BE2C (cell line): ENCODE measurements around the gene STRIP1.
A peak's percentile ranks its signal among the peaks of the same experiment; 100 is the strongest.

Source experiments
- DNase-seq: peaks from one replicate; pipeline ENCODE4 v3.0.0-alpha.2; 2020
- H3K27me3 ChIP-seq: fragments of 250-450 bp; sonication (Bioruptor Pico); 2 replicates; pipeline ENCODE4 v1.5.1; 2020; ENCODE audit warnings: mild to moderate bottlenecking
- H3K36me3 ChIP-seq: fragments of 250-450 bp; sonication (Bioruptor Pico); 2 replicates; pipeline ENCODE4 v1.5.1; 2020; ENCODE audit warnings: mild to moderate bottlenecking
- H3K4me1 ChIP-seq: fragments of 250-450 bp; sonication (Bioruptor Pico); 2 replicates; pipeline ENCODE4 v1.5.1; 2020
- H3K4me3 ChIP-seq: 2 replicates; pipeline ENCODE4 v1.5.1; 2011; ENCODE audit warnings: low read depth, low read length
- H3K9me3 ChIP-seq: fragments of 250-450 bp; sonication (Bioruptor Pico); 2 replicates; pipeline ENCODE4 v1.5.1; 2020
- TF ChIP-seq, protein P1 (sequence below): IDR thresholded peaks from 2 replicates; pipeline ENCODE4 v1.5.1; 2012; ENCODE audit warnings: mild to moderate bottlenecking, low read depth, low read length

Gene STRIP1

DNA sequence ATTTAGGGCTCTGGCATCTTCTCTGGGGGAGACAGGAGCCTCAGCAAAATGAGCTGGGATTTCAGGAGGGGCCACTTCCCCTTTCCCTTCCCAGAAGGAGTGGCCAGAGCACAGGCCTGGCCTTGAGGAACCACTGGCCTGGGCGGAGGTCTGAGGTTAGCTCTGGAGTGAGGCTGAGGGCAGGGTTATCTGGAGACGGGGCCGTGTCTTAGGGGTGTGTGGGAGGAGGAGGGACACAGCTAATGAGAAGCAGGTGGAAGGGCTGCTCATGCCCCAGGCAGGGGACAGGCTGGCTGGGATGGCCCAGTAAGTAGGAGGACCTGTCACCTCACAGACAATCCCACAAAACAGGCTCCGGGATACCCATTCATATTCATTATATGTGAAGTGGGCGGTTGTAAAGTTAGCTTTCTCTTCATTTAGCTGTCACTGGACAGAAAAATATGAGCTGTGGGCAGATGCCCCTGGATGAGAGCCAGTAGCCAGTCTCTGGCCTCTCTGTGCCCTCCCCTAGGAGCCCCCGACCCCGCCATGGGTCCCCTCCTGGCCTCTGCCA, 23.6 kb downstream of the STRIP1 start:
- TF ChIP-seq, protein P1, sequence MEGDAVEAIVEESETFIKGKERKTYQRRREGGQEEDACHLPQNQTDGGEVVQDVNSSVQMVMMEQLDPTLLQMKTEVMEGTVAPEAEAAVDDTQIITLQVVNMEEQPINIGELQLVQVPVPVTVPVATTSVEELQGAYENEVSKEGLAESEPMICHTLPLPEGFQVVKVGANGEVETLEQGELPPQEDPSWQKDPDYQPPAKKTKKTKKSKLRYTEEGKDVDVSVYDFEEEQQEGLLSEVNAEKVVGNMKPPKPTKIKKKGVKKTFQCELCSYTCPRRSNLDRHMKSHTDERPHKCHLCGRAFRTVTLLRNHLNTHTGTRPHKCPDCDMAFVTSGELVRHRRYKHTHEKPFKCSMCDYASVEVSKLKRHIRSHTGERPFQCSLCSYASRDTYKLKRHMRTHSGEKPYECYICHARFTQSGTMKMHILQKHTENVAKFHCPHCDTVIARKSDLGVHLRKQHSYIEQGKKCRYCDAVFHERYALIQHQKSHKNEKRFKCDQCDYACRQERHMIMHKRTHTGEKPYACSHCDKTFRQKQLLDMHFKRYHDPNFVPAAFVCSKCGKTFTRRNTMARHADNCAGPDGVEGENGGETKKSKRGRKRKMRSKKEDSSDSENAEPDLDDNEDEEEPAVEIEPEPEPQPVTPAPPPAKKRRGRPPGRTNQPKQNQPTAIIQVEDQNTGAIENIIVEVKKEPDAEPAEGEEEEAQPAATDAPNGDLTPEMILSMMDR = no peak
- peaks cover 46% of the 10 kb centered on the region for H3K36me3 ChIP-seq
- H3K4me3 ChIP-seq = no peak overlapping the region
- H3K4me1 ChIP-seq = peaks cover 57% of the 10 kb centered on the region
- H3K27me3 ChIP-seq = no peaks in the 10 kb centered on the region
- peak; percentile 69 for DNase-seq
- no peaks in the 10 kb centered on the region for H3K9me3 ChIP-seq

DNA sequence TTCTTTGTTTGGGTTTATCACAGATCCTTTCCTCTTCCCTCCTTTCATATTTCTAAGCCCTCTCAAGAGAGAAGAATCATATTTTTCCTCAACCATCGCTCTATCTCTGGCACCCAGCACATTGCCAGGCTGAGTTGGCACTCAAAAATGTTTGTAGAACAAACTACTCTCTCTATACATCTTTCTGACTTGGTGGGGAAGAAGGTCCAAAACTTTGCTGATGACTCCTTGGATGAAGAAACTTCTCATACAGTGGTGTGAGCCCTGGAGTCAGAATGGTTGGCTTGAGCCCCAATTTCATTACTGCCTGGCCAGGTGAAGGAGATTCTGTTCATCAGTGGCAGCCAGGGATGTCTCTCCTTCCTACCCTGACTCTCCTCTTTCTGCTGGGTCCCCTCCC, 24.2 kb downstream of the STRIP1 start:
- Histone ChIP-seq H3K4me3 (peak overlapping the region; percentile 12), H3K9me3 (no peaks in the 10 kb centered on the region), H3K4me1 (peaks cover 60% of the 10 kb centered on the region), H3K27me3 (no peaks in the 10 kb centered on the region), H3K36me3 (peaks cover 43% of the 10 kb centered on the region)
- TF ChIP-seq, protein P1 = no peak
- no peak for DNase-seq

GRCh38 chr1:110059133-110059863, 24.9 kb downstream of the STRIP1 start:
- Histone ChIP-seq H3K4me3 (peak overlapping the region; percentile 12), H3K9me3 (no peaks in the 10 kb centered on the region), H3K27me3 (no peaks in the 10 kb centered on the region), H3K4me1 (peaks cover 53% of the 10 kb centered on the region), H3K36me3 (peaks cover 36% of the 10 kb centered on the region)
- DNase-seq = peak; percentile 67
- TF ChIP-seq, protein P1 = no peak

GRCh38 chr1:110060034-110060661, 25.7 kb downstream of the STRIP1 start:
- Histone ChIP-seq H3K4me1 (peaks cover 49% of the 10 kb centered on the region), H3K36me3 (peaks cover 27% of the 10 kb centered on the region), H3K27me3 (no peaks in the 10 kb centered on the region), H3K4me3 (no peak overlapping the region), H3K9me3 (no peaks in the 10 kb centered on the region)
- TF ChIP-seq, protein P1 = peak; percentile 79
- peak; percentile 41 for DNase-seq

DNA sequence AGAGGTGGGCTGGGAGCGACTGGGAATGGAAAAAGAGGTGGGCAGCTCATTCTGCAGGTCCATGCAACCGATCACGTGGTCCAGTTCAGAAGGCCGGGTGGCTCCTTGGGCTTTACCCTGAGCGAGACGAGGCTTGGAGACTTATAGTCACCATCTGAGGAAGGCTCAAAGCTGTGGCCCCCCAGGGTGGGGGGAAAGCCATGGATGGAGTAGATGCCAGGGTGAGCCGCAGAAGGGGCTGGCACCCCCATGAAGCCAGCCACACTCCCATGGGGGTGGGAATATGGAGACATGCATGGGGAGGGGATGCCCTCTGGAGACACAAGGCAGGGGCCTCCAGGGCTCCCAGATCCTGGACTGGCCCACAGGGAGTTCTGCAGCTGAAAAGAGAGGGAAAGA, 26.2 kb downstream of the STRIP1 start:
- H3K36me3 ChIP-seq = peaks cover 22% of the 10 kb centered on the region
- H3K9me3 ChIP-seq = no peaks in the 10 kb centered on the region
- no peak overlapping the region for H3K4me3 ChIP-seq
- peaks cover 49% of the 10 kb centered on the region for H3K4me1 ChIP-seq
- TF ChIP-seq, protein P1 = no peak
- H3K27me3 ChIP-seq = no peaks in the 10 kb centered on the region
- no peak for DNase-seq

- no peaks in the 10 kb centered on the region for H3K9me3 ChIP-seq
- no peak overlapping the region for H3K4me3 ChIP-seq
- H3K4me1 ChIP-seq = peaks cover 49% of the 10 kb centered on the region
- peaks cover 16% of the 10 kb centered on the region for H3K36me3 ChIP-seq
- TF ChIP-seq, protein P1 = no peak
- no peak for DNase-seq
- no peaks in the 10 kb centered on the region for H3K27me3 ChIP-seq
Observed at GRCh38 chr1:110061341-110061740, 26.9 kb downstream of the STRIP1 start.
